Endometrial microvascular endothelial cells (primary cell): Measurements from ENCODE around the gene PRSS27. TPM values are rescaled to one million over a fixed set of nuclear protein-coding genes. Genes with fewer than 3 reads are reported as not detected.

Experiments used
- in situ Hi-C: cut with HindIII; loops from 2 replicates; pipeline ENCODE4 v1.10.0; 2017; ENCODE audit warnings: low sequenced_read_pairs, low pct_unique_long_range_greater_than_20kb; ENCODE audit errors: inconsistent ontology term
- total RNA-seq: library from RNA; depleted of rRNA; stranded (reverse); fragments of >200 nt; gene quantifications from one replicate; pipeline ENCODE4 v1.2.3, GENCODE V29; 2015; ENCODE audit errors: inconsistent ontology term

PRSS27 gene
- total RNA-seq, result not detected

GRCh38 chr16:2720064-2720457 lies at the start of gene PRSS27:
TSS of gene PRSS27 (minus strand) at chr16:2720224. CDS start at chr16:2720160, 64 bp downstream.
- in situ Hi-C loops, result no loop called here

DNA sequence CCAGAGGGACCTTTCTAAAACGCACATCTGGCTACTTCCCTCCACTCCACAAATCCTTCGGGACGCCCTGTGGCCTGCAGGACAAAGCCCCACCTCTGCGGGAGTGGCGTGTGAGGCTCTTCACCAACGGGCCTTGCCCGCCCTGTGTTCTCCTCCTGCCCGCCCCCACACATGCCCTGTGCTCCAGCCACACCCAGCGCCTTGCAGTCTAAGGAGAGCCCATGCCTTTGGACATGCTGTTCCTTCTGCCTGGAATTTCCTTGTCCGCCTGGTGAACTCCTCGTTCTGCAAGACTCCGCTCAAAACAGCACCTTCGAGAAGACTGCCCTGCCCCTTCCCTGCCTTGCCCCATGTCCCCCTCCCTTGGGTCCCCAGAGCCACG lies 49.6 kb upstream of the PRSS27 start:
- in situ Hi-C loops, result no loop called here

- in situ Hi-C loops, result no loop called here
Measured at GRCh38 chr16:2769100-2769529, 49.1 kb upstream of the PRSS27 start.

- in situ Hi-C loops, result no loop called here
Measured at GRCh38 chr16:2768403-2769089, 48.5 kb upstream of the PRSS27 start.

DNA sequence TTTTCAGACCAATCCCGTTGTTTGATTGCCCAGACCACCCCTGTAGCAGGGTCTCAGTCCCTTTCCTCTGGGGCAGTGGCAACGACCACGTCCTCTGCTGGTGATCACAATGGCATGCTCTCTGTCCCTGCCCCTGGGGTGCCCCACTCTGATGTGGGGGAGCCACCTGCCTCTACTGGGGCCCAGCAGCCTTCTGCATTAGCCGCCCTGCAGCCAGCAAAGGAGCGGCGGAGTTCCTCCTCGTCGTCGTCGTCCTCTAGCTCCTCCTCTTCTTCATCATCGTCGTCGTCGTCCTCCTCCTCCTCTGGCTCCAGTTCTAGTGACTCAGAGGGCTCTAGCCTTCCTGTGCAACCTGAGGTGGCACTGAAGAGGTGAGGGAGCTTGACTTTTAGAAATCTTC lies 47.9 kb upstream of the PRSS27 start:
- in situ Hi-C loops, result no loop called here

DNA sequence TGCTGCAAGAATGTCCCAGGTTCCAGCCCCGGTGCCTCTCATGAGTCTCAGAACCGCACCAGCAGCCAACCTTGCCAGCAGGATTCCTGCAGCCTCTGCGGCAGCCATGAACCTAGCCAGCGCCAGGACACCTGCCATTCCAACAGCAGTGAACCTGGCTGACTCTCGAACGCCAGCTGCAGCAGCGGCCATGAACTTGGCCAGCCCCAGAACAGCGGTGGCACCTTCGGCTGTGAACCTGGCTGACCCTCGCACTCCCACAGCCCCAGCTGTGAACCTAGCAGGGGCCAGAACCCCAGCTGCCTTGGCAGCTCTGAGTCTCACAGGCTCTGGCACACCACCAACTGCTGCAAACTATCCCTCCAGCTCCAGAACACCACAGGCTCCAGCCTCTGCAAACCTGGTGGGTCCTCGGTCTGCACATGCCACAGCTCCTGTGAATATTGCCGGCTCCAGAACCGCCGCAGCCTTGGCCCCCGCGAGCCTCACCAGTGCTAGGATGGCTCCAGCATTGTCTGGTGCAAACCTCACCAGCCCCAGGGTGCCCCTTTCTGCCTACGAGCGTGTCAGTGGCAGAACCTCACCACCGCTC lies 47.2 kb upstream of the PRSS27 start:
- in situ Hi-C loops, result no loop called here

DNA sequence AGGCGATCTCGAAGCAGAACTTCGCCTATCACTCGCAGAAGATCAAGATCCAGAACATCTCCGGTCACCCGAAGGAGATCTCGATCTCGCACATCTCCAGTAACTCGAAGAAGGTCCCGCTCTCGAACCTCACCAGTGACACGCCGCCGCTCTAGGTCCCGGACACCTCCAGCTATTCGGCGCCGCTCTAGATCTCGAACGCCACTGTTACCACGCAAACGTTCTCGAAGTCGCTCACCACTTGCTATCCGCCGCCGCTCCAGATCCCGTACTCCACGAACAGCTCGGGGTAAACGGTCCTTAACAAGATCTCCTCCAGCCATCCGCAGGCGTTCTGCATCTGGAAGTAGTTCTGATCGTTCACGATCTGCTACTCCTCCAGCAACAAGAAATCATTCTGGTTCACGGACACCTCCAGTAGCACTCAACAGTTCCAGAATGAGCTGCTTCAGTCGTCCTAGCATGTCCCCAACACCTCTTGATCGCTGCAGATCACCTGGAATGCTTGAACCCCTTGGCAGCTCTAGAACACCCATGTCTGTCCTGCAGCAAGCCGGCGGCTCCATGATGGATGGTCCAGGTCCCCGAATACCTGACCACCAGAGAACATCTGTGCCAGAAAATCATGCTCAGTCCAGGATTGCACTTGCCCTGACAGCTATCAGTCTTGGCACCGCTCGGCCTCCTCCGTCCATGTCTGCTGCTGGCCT lies 46.6 kb upstream of the PRSS27 start:
- in situ Hi-C loops, result no loop called here

DNA sequence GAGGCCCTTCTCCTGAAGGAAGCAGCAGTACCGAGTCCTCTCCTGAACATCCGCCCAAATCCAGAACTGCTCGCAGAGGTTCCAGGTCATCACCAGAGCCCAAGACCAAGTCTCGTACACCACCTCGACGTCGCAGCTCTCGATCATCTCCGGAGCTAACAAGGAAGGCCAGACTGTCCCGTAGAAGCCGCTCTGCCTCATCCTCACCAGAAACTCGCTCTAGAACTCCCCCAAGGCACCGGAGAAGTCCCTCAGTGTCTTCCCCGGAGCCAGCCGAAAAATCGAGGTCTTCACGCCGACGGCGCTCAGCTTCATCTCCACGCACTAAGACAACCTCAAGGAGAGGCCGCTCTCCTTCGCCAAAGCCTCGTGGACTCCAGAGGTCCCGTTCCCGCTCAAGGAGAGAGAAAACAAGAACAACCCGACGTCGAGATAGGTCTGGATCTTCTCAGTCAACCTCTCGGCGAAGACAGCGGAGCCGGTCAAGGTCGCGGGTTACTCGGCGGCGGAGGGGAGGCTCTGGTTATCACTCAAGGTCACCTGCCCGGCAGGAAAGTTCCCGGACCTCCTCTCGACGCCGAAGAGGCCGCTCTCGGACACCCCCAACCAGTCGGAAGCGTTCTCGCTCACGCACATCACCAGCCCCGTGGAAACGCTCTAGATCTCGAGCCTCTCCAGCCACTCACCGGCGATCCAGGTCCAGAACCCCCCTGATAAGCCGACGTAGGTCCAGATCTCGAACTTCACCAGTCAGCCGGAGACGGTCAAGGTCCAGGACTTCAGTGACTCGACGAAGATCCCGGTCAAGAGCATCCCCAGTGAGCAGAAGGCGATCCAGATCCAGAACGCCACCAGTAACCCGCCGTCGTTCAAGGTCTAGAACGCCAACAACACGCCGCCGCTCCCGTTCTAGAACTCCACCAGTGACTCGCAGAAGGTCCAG lies 45.7 kb upstream of the PRSS27 start:
- in situ Hi-C loops, result no loop called here

DNA sequence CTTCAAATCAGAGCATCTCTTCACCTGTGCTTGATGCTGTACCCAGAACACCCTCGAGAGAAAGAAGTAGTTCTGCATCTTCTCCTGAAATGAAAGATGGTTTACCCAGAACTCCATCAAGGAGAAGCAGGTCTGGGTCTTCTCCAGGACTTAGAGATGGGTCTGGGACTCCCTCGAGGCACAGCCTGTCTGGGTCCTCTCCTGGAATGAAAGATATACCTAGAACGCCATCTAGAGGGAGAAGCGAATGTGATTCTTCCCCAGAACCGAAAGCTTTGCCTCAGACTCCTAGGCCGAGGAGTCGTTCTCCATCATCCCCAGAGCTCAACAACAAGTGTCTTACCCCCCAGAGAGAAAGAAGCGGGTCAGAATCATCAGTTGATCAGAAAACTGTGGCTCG lies 44.7 kb upstream of the PRSS27 start:
- in situ Hi-C loops, result no loop called here

DNA sequence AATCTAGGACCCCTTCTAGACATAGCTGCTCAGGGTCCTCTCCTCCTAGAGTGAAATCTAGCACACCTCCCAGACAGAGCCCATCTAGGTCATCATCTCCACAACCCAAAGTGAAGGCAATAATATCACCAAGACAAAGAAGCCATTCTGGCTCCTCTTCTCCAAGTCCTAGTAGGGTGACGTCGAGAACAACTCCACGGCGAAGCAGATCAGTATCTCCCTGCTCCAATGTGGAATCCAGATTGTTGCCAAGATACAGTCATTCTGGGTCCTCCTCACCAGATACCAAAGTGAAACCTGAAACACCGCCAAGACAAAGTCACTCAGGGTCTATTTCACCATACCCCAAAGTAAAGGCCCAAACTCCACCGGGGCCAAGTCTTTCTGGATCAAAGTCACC lies 43.1 kb upstream of the PRSS27 start:
- in situ Hi-C loops, result no loop called here

DNA sequence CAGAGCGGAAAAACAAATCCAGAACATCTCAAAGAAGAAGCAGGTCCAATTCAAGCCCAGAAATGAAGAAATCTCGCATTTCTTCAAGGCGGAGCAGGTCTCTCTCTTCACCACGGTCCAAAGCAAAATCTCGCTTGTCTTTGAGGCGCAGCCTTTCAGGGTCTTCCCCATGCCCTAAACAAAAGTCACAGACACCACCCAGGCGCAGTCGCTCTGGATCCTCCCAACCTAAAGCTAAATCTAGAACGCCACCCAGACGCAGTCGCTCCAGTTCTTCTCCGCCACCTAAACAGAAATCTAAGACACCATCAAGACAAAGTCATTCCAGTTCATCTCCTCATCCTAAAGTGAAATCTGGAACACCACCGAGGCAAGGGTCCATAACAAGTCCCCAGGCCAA lies 42.7 kb upstream of the PRSS27 start:
- in situ Hi-C loops, result no loop called here

DNA sequence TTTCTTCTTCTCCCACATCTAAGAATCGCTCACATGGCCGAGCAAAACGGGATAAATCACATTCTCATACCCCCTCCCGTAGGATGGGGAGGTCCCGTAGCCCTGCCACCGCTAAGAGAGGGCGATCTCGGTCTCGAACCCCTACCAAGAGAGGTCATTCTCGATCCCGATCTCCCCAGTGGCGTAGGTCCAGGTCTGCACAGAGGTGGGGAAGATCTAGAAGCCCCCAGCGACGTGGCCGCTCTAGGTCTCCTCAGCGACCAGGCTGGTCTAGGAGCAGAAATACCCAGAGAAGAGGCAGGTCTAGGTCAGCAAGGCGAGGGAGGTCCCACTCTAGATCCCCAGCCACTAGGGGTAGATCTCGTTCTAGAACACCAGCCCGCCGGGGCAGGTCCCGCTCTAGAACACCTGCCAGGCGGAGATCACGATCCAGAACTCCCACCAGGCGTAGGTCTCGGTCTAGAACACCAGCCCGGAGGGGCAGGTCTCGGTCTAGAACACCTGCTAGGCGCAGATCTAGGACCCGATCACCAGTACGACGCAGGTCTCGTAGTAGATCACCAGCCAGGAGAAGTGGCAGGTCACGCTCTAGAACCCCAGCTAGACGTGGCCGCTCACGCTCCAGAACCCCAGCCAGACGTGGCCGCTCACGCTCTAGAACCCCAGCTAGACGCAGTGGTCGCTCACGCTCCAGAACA lies 42.0 kb upstream of the PRSS27 start:
- in situ Hi-C loops, result no loop called here

DNA sequence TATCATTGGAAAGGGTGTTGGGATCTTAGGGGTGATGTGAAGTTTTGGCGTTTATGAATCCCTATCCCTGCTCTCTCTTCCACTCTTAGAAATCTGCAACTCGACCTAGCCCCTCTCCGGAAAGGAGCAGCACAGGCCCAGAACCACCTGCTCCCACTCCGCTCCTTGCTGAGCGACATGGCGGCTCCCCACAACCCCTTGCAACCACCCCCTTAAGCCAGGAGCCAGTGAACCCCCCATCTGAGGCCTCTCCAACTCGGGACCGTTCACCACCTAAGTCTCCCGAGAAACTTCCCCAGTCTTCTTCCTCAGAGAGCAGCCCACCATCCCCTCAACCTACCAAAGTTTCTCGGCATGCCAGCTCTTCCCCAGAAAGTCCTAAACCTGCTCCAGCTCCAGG lies 41.4 kb upstream of the PRSS27 start:
- in situ Hi-C loops, result no loop called here

DNA sequence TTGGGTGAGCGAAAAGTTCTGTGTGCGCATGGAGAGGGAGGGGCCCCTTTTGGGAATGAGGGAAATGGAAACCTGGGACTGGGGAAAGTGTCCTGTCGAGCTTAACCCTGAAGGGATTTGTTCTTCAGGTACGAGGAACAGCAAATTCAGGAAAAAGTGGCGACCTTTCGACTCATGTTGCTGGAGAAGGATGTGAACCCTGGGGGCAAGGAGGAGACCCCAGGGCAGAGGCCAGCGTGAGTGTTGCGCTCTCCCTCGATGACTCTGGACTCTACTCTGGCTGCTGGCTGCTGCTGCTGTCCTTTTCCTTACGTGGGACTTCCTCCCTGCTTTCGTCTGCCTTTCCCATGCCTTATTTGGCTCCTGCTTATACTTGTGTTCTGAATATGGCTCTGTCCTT lies 37.3 kb upstream of the PRSS27 start:
- in situ Hi-C loops, result no loop called here

- in situ Hi-C loops, result no loop called here
Measured at GRCh38 chr16:2756288-2757015, 36.4 kb upstream of the PRSS27 start.

DNA sequence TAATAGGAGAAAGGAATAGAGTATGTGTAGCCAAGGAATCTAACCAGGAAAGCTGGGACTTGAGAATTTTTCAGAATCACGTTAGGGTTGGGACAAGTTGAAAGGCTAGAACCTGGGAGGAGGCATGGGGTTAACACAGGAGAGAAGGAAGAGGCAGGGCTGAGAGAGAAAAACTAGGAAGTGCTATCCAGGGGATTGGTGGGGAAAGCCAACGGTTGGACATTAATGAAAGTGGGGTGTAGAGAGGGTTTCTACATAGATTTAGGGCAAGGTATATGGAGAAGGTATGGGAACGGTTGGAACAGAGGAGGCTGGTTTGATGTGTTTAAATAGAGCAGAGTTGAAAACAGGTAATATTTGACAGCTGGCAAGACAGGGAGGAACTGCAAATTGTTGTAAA lies 35.1 kb upstream of the PRSS27 start:
- in situ Hi-C loops, result no loop called here

DNA sequence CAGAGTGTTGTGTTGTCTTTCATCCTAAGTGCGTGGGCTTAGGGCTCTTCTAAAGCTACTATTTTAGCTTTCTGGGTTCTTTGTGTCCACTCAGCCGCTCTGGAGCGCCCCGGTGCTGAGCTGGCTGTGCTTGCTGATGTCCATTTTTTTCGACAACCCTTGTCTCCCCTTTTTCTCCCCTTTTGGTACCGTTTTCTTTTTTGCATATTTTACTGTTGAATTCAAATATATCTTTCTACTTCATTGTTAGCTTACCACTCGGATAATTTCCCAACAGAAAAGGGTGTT lies 33.7 kb upstream of the PRSS27 start:
- in situ Hi-C loops, result no loop called here
